Activated naive CD8-positive, alpha-beta T cell treated with anti-CD3 and anti-CD28 coated beads, Interleukin-2, amount 50 U/mL, for 16 hours (primary cell): ENCODE results near the gene PROM1.

Source experiments
- DNase-seq: peaks from one replicate; pipeline ENCODE4 v3.0.0-alpha.2; 2020; ENCODE audit warnings: low read depth, low spot score

PROM1 gene

DNA sequence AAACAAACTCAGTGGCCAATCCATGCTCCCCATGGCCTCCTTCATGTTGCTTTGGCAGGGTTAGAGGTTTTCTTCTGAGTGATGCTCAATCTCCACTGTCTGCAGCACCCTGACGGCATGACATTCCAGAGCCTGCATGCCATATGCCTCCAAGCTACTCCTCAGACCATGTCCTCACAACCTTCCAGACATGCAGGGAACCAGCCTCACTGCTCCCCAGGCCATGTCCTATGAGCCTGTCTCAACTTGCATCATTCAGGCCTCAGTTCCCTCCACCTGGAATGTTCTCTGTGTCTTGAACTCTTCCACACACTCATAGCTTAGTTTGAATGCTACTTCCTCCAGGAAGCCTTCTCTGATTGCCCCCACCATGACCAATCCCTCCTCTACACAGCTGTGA lies 18.8 kb downstream of the PROM1 start:
- no peak for DNase-seq

DNA sequence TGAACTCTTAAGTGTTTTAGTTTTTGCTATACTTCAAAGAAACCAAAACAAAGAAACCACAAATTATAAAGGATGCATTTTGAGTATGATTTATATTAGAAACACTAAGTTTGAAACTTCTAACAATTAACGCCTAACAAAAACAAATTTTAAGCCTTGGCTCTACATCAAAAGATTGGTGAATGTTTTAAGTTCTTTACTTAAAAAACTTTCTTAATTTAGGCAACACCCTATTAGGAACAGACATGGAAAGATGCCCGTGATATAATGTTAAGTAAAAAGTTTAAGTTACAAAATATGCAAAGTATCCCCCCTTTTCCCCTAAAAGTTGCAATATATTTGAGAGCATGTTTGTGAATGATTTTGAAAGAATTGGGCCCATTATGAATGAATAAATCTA lies 21.2 kb downstream of the PROM1 start:
- DNase-seq = no peak

- no peak for DNase-seq
These were observed 27.0 kb downstream of the PROM1 start for GRCh38 chr4:16056681-16057385.

DNA sequence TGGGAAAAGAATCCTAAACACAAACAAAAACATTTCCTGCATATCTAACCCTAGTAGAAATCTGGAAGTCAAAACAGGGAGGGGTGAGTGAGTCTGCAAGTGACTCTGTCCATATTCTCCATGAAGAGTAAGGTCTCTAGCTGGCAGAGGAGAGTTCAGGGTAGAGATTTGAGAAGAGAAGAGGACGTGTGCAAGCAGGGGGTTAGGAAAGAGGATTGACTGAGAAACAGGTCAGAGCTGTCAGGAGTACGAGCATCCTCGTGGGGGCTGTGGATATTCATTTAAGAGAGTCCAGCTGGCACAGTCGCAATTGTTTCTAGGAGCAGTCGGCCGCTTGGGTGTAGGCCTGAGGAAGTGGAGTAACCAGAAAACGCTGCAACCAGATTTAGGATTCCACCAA lies 27.9 kb downstream of the PROM1 start:
- DNase-seq = no peak

DNA sequence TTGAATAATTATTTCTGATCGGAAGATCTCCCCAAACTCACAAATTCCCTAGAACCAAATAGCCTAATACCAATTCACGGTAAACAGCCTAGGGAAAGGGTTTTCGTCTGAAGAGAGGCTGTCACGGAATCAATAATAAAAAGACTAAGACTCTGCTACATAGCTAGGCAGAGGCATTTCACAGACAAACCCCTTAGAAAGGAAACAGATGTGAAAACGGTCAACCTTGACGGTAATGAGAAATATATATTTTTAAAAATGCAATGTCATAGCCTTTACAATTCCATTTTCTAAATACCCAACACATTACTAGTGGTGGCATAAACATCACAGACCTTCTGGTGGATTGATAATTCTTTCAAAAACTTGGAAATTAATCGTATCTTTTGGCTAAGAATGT lies 28.4 kb downstream of the PROM1 start:
- no peak for DNase-seq

- DNase-seq = no peak
These were observed 30.9 kb downstream of the PROM1 start for GRCh38 chr4:16052939-16053338.

DNA sequence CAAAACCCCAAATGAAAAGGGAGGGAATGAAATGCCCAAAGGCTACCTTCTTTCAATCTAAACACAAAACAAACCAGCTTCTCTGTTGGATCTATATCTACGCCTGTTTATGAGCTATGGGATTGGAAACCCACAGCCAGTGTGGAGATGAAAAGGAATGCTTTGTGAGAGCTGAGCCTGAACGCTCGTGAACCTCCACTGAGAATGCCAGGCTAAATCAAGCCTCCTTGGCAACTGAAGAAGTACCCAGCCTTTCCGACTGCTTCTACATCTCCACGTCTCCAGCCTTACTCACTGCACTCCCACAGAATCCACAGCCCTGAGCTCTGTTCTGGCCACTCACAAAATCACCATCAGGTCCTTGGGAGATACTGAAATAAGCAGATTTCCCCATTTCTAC lies 31.8 kb downstream of the PROM1 start:
- DNase-seq = no peak

DNA sequence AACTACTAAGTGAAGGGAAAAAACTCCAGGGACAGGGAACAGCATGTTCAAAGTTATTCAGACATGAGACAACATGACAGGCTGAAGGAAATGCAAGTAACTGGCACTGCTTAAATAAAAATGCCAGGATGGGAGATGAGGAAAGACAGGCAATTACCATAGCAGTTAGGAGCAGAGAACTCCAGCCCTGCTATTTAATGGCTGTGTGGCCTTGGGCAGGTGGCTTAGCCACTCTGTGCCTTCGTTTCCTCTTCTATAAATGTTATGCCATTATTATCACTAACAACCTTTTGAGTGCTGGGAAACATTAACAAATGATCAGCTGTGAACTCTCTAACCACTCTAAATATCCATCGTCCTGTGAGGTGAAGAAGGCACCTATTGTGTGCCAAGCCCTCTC lies 32.7 kb downstream of the PROM1 start:
- DNase-seq = no peak

GRCh38 chr4:16050669-16051068 lies 33.2 kb downstream of the PROM1 start:
- DNase-seq = no peak

- DNase-seq = no peak
These were observed 35.0 kb downstream of the PROM1 start for GRCh38 chr4:16048619-16049419.

DNA sequence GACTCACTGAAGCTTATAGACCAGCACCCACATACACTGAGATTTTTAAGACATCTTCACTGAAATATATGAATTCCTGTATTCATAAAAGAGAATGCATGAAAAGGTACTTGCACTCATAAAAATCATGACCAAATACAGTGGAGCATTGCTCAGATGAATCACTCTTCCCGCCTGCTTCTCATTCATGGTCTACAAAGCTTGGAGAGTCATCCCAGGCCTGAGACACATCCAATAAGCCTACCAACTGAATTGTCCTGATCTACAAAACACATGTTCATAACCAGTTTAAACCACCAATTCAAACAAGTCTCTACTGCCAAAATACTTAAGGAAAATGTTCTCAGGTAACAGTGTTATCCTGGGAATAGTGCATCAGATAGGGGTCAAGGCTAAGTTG lies 38.1 kb downstream of the PROM1 start:
- no peak for DNase-seq

- DNase-seq = no peak
These were observed 40.0 kb downstream of the PROM1 start for GRCh38 chr4:16043642-16044498.

DNA sequence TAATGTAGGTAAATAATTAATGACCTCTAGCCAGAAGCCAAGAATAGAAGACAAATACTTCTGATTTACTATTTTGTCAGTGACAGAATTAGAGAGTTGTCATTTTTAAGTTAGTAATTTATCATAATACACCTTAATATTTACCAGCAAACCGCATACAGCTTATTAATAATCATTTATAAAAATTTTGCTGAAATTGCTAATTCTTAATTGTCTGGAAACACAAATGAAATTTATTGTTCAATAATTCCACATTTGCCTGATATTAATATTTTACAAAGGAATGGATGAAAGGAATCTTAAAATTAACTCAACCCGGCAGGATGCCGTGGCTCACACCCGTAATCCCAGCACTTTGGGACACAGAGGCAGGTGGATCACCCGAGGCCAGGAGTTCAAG lies 44.7 kb downstream of the PROM1 start:
- DNase-seq = no peak

DNA sequence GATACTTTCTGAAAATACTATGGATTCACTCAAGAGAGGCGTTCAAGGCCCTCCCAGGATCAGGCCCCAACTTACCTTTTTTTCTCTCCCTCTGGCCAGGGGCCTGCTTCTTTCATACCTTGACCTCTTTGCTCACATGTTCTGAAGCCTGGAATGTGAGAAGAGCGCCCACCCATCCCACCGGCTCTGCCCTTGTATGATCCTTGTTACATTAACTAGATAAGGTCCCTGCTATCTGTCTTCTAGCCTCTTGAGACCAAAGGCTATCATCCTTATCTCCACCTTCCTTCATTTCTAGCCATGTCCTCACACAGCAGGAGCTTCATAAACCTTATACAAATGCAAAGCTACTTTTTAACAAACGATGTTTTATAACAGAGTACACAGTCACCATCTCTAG lies 45.9 kb downstream of the PROM1 start:
- no peak for DNase-seq

DNA sequence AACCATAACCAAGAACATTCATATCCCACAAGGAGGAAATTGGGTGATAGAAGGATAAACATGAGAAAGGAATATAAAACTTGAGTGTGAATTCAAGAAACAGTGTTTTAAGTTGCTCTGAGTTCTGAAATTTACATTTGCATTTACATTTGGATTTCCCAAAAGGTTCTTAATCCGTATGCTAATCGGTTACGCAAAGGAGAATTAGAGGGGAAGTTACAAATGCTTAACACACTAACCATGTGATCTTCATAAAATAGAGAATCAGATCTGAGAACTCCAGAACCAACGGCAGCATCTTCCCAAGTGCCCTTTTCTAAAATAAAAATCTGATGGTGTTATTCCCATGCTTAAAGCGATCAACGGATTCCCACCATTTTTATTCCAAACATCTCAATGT lies 48.0 kb downstream of the PROM1 start:
- no peak for DNase-seq

DNA sequence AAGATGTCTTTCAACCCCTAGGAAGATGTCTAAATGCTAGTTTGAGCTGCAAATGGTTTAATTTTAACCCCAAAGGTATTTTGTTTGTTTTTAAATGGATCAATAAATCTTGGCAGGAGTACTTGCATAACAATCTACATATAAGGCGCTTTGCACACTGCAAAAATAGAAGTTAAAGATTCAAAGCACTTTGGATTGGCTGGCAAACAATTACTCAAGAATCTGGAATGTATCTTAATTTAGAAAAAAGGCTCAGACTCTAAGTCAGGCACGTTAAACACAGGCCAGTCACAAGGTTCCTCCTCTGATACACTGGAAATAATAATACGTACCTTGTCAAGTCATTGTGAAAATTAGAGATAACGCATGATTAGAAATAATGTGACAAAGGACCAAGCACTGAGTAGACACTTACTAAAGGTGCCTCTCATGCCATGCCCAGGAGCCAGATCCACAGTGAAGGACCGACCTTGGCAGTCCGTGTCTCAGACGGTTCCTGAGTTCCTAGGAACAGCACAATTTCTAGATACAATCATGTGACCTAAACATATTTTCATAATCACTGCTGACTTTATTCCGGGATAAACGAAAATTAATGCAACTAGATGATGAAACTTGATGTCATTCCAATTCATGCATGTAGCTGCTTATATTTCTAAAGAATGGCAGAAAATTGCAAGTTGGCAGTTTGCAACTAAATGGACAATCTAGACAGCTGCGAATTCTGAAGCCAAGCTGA lies 49.6 kb downstream of the PROM1 start:
- DNase-seq = no peak

GRCh38 chr4:16032396-16032770 lies 51.4 kb downstream of the PROM1 start:
- DNase-seq = no peak

DNA sequence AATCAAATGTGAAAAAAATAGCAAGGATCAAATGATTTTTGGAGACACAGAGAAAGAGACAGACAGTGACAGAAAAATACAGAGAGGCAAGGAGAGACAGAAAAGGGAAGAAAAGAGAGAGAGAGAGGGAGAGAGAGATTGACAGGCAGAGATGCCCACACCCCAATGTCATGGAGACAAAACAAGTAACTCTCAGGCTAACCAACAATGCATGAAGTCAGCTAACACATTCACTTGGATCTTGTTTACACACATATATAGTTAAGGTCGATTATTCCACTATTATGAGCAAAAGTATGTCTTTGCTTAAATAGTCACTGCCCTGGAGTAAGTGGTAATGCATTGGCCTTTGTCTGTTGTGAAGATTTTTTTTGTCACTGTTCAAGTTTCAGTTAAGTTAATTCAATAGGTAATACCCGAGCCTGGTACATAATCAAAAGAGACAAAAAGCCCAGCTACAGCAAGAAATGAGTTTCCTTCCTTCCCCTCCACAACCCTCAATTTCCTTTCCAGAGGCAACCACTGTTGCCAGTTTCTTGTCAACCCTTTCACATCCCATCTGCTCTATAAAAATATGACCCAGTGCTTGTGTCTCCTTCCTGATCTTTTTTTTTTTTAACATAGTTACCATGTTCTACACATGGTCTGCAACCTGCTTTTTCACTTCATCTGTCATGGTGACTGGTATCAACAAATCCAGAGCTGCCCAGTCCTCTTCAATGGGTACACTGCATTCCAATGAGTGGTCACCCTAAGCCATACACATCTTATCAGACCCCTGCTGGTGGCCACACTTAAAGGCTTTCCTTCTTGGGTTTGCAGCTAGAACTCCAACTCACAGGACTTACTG lies 52.1 kb downstream of the PROM1 start:
- no peak for DNase-seq

- DNase-seq = no peak
These were observed 53.9 kb downstream of the PROM1 start for GRCh38 chr4:16029886-16030285.

DNA sequence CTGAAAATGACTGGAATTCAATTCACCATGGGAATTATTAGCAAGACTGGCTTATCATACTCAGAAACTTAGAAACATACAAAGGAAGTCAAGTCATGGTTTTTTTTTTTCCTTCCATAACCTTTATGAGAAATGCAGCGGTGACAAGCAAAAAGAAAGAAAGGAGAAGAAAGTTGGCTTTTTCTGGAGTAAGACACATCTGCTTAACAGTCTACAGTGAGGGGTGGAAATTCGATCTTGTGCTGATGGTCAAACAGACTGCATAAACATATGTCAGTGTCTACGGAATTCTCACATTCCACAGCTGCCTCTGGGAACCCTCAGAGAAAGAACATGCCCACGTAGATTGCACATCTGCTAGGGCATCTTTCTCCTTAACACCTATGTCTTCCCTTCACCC lies 54.6 kb downstream of the PROM1 start:
- no peak for DNase-seq

- no peak for DNase-seq
These were observed 56.2 kb downstream of the PROM1 start for GRCh38 chr4:16027626-16028025.
